ENCODE measurements around the gene ZSCAN10. TPM values are rescaled to one million over a fixed set of nuclear protein-coding genes. Genes with fewer than 3 reads are reported as not detected.

Gene ZSCAN10
- total RNA-seq, 1 donor from 2014 or later: not detected

GRCh38 chr16:3062553-3062952 is 36.5 kb downstream of the ZSCAN10 start:
- no peaks in the 10 kb centered on the region for H3K36me3 Mint-ChIP-seq (ENCODE audit: low read depth)
- no peak for DNase-seq (ENCODE audit: low read depth, low spot score)
- TF ChIP-seq CTCF (conservative IDR thresholded peaks at IDR 0.05): no peak
- H3K27me3 Mint-ChIP-seq (ENCODE audit: low read depth): peaks cover 2% of the 10 kb centered on the region
- no peaks in the 10 kb centered on the region for H3K9me3 Mint-ChIP-seq
- H3K4me3 Mint-ChIP-seq: no peak overlapping the region
- H3K4me1 Mint-ChIP-seq: peaks cover 7% of the 10 kb centered on the region
- H3K27ac Mint-ChIP-seq (ENCODE audit: unreplicated experiment): no peak overlapping the region

GRCh38 chr16:3060339-3061127 is 38.6 kb downstream of the ZSCAN10 start:
- H3K4me1 Mint-ChIP-seq: peaks cover 7% of the 10 kb centered on the region
- TF ChIP-seq CTCF (conservative IDR thresholded peaks at IDR 0.05): no peak
- no peaks in the 10 kb centered on the region for H3K36me3 Mint-ChIP-seq (ENCODE audit: low read depth)
- H3K27me3 Mint-ChIP-seq (ENCODE audit: low read depth): peaks cover 2% of the 10 kb centered on the region
- H3K9me3 Mint-ChIP-seq: no peaks in the 10 kb centered on the region
- peak overlapping the region; percentile 88 for H3K4me3 Mint-ChIP-seq
- DNase-seq (ENCODE audit: low read depth, low spot score): no peak
- no peak overlapping the region for H3K27ac Mint-ChIP-seq (ENCODE audit: unreplicated experiment)

GRCh38 chr16:3059723-3060242 is 39.3 kb downstream of the ZSCAN10 start:
- DNase-seq (ENCODE audit: low read depth, low spot score): no peak

GRCh38 chr16:3059041-3059722 is 39.9 kb downstream of the ZSCAN10 start:
- peaks cover 2% of the 10 kb centered on the region for H3K27me3 Mint-ChIP-seq (ENCODE audit: low read depth)
- peak; percentile 92 for DNase-seq (ENCODE audit: low read depth, low spot score)
- H3K9me3 Mint-ChIP-seq: no peaks in the 10 kb centered on the region
- peak overlapping the region; percentile 57 for H3K27ac Mint-ChIP-seq (ENCODE audit: unreplicated experiment)
- H3K36me3 Mint-ChIP-seq (ENCODE audit: low read depth): no peaks in the 10 kb centered on the region
- peak overlapping the region; percentile 88 for H3K4me3 Mint-ChIP-seq
- TF ChIP-seq CTCF (conservative IDR thresholded peaks at IDR 0.05): peak; percentile 92
- peaks cover 7% of the 10 kb centered on the region for H3K4me1 Mint-ChIP-seq

More at GRCh38 chr16:3059723-3060242, 39.3 kb downstream of the ZSCAN10 start:
- Mint-ChIP-seq H3K4me3 (peak overlapping the region; percentile 88), H3K27ac (ENCODE audit: unreplicated experiment) (peak overlapping the region; percentile 57), H3K36me3 (ENCODE audit: low read depth) (no peaks in the 10 kb centered on the region), H3K9me3 (no peaks in the 10 kb centered on the region), H3K27me3 (ENCODE audit: low read depth) (peaks cover 2% of the 10 kb centered on the region), H3K4me1 (peaks cover 7% of the 10 kb centered on the region)
- no peak for TF ChIP-seq CTCF (conservative IDR thresholded peaks at IDR 0.05)

- Mint-ChIP-seq H3K4me3 (peak overlapping the region; percentile 81), H3K9me3 (no peaks in the 10 kb centered on the region), H3K36me3 (ENCODE audit: low read depth) (no peaks in the 10 kb centered on the region), H3K4me1 (peaks cover 7% of the 10 kb centered on the region), H3K27me3 (ENCODE audit: low read depth) (peaks cover 2% of the 10 kb centered on the region), H3K27ac (ENCODE audit: unreplicated experiment) (no peak overlapping the region)
- DNase-seq (ENCODE audit: low read depth, low spot score): no peak
- no peak for TF ChIP-seq CTCF (conservative IDR thresholded peaks at IDR 0.05)
Measured at GRCh38 chr16:3058139-3059030, 40.7 kb downstream of the ZSCAN10 start.
